K562 (cell line): ENCODE results near the gene SHANK3. TPM values are rescaled to one million over a fixed set of nuclear protein-coding genes. Genes with fewer than 3 reads are reported as not detected.

Source experiments
- ATAC-seq: fragments of 200-7000 bp; cut with Tn5 transposase; 3 replicates; pipeline ENCODE4 v1.9.1; 2020; ENCODE audit warnings: moderate library complexity
- BruUV-seq: library from RNA; stranded (reverse); fragments of 400-500 nt; replicated peaks from 2 replicates; lab custom pipeline; 2021; lab: Mats Ljungman, UMichigan
- CTCF ChIA-PET: fragments of 300-600 bp; formaldehyde crosslinking; extraction: SDS; loops from one replicate; lab custom pipeline; 2021; ENCODE audit warnings: low intra/inter-chr PET ratio; lab: Yijun Ruan, JAX
- POLR2A ChIA-PET: fragments of 300-600, 350-650 bp; sonication (Branson Sonifier 250); formaldehyde crosslinking; extraction: SDS; loops from one replicate; lab custom pipeline; 2021; ENCODE audit warnings: antibody characterized with exemption, inconsistent platforms; lab: Yijun Ruan, JAX
- DNase-seq, 4 experiments: peaks; one replicate each; pipeline versions ENCODE4 v3.0.0 to v3.0.0-alpha.2; 2011 to 2018; ENCODE audit warnings: low spot score in 3 of 4, mixed read lengths in 3 of 4; ENCODE audit errors: extremely low read depth in 1 of 4
- FAIRE-seq: peaks from 2 replicates; lab custom pipeline; 2011; peaks lifted over from hg19 to GRCh38; lab: Jason Lieb, UNC
- H2AFZ ChIP-seq: 2 replicates; pipeline ENCODE4 v1.6.0; 2011; ENCODE audit warnings: low read depth, low read length, control low read depth, inconsistent platforms
- H3K27ac ChIP-seq: fragments of 200-600 bp; 3 replicates; pipeline ENCODE4 v1.8.0; 2011; ENCODE audit warnings: low read depth, mild to moderate bottlenecking, control low read depth, inconsistent platforms, low read length, moderate library complexity, mixed read lengths; ENCODE audit errors: extremely low read depth
- H3K27me3 ChIP-seq, 2 experiments: fragments of 300-600 bp in 1 of 2; 2 replicates in 1 of 2; 3 replicates in 1 of 2; pipeline versions ENCODE4 v1.6.0 to v1.8.0; 2011; ENCODE audit warnings: inconsistent platforms in 2 of 2, low read length in 2 of 2, mild to moderate bottlenecking in 1 of 2, mixed read lengths in 1 of 2, moderate library complexity in 1 of 2; ENCODE audit not compliant: control insufficient read depth in 2 of 2, insufficient read depth in 2 of 2
- H3K36me3 ChIP-seq: fragments of 300-600 bp; 3 replicates; pipeline ENCODE4 v1.8.0; 2011; ENCODE audit warnings: mild to moderate bottlenecking, low read length, inconsistent platforms; ENCODE audit not compliant: control insufficient read depth, insufficient read depth
- H3K4me1 ChIP-seq, 2 experiments: fragments of 200-600 bp in 1 of 2; replicated peaks in 1 of 2; 2 replicates in 1 of 2; 3 replicates in 1 of 2; pipeline versions ENCODE4 v1.5.1 to v1.8.0; 2011; ENCODE audit warnings: inconsistent platforms in 2 of 2, low read length in 2 of 2, mild to moderate bottlenecking in 1 of 2, mixed read lengths in 1 of 2, moderate library complexity in 1 of 2; ENCODE audit not compliant: control insufficient read depth in 2 of 2, insufficient read depth in 2 of 2
- H3K4me2 ChIP-seq: 2 replicates; pipeline ENCODE4 v1.6.1; 2011; ENCODE audit warnings: low read length, control low read depth, inconsistent platforms, mixed read lengths; ENCODE audit not compliant: insufficient read depth
- H3K4me3 ChIP-seq: fragments of 200-600 bp; sonication (generic), shearing (Covaris generic); 2 replicates; pipeline ENCODE4 v1.5.1; 2016; ENCODE audit warnings: control low read depth, inconsistent platforms
- H3K79me2 ChIP-seq: fragments of 200-600 bp; 3 replicates; pipeline ENCODE4 v1.8.0; 2011; ENCODE audit warnings: low read length, inconsistent platforms; ENCODE audit not compliant: control insufficient read depth, insufficient read depth
- H3K9ac ChIP-seq, 2 experiments: 2 replicates each; pipeline versions ENCODE4 v1.6.0 to v1.6.1; 2011; ENCODE audit warnings: low read depth in 2 of 2, low read length in 2 of 2, control low read depth in 1 of 2, inconsistent platforms in 1 of 2, mild to moderate bottlenecking in 1 of 2, mixed read lengths in 1 of 2; ENCODE audit not compliant: insufficient read depth in 1 of 2
- H3K9me1 ChIP-seq: one replicate; pipeline ENCODE4 v1.6.0; 2011; ENCODE audit warnings: inconsistent platforms, mild to moderate bottlenecking, low read length, moderate library complexity; ENCODE audit not compliant: control insufficient read depth, insufficient read depth
- H3K9me3 ChIP-seq: replicated peaks from 2 replicates; pipeline ENCODE4 v1.5.1; 2011; ENCODE audit warnings: low read depth, low read length, inconsistent platforms; ENCODE audit not compliant: control insufficient read depth, insufficient read depth
- H4K20me1 ChIP-seq: replicated peaks from 2 replicates; pipeline ENCODE4 v1.6.1; 2011; ENCODE audit warnings: low read length, inconsistent platforms, mixed read lengths; ENCODE audit not compliant: control insufficient read depth, insufficient read depth
- CREBBP ChIP-seq: IDR thresholded peaks from one replicate; pipeline ENCODE4 v1.6.1; 2012; ENCODE audit warnings: low read depth, mild to moderate bottlenecking, control low read depth, inconsistent platforms, low read length
- E2F8 ChIP-seq: fragments of 450-650 bp; IDR thresholded peaks from 2 replicates; pipeline ENCODE4 v1.7.1; 2018; ENCODE audit warnings: mild to moderate bottlenecking, low read depth; ENCODE audit not compliant: partially characterized antibody
- ELK3 ChIP-seq: fragments of 450-650 bp; formaldehyde crosslinking; IDR thresholded peaks from 2 replicates; pipeline ENCODE4 v1.4.0; 2020; ENCODE audit warnings: mild to moderate bottlenecking
- FOSL1 ChIP-seq: fragments of 200-800 bp; sonication (Bioruptor generic); conservative IDR thresholded peaks from 2 replicates; pipeline ENCODE4 v1.6.1; 2016; ENCODE audit warnings: missing genetic modification characterization, missing compliant biosample characterization
- GATAD2B ChIP-seq: fragments of 450-650 bp; IDR thresholded peaks from 2 replicates; pipeline ENCODE4 v1.6.1; 2017; ENCODE audit warnings: mild to moderate bottlenecking, borderline replicate concordance
- GMEB1 ChIP-seq: fragments of 250-450 bp; sonication (Bioruptor Pico); IDR thresholded peaks from 2 replicates; pipeline ENCODE4 v1.4.0; 2020; ENCODE audit warnings: mild to moderate bottlenecking
- NCOA2 ChIP-seq, 2 experiments: fragments of 450-650 bp; IDR thresholded peaks; 2 replicates each; pipeline ENCODE4 v1.6.1; 2018; ENCODE audit warnings: mild to moderate bottlenecking in 2 of 2, moderate library complexity in 1 of 2; ENCODE audit not compliant: partially characterized antibody in 2 of 2
- RAD51 ChIP-seq: fragments of 450-650 bp; IDR thresholded peaks from 2 replicates; pipeline ENCODE4 v1.7.1; 2016; ENCODE audit warnings: low read depth, mild to moderate bottlenecking, borderline replicate concordance
- STAT5A ChIP-seq: IDR thresholded peaks from 2 replicates; pipeline ENCODE4 v1.6.1; 2012; ENCODE audit warnings: low read length, inconsistent platforms, borderline replicate concordance
- THAP12 ChIP-seq: fragments of 250-450 bp; sonication (Bioruptor Pico); IDR thresholded peaks from 2 replicates; pipeline ENCODE4 v1.9.0; 2021; ENCODE audit warnings: mild to moderate bottlenecking, inconsistent platforms
- ZBTB26 ChIP-seq: fragments of 450-650 bp; formaldehyde crosslinking; IDR thresholded peaks from 2 replicates; pipeline ENCODE4 v1.4.0; 2022; ENCODE audit warnings: missing genetic modification characterization
- ZNF133 ChIP-seq: fragments of 250-450 bp; sonication (Bioruptor Pico); IDR thresholded peaks from 2 replicates; pipeline ENCODE4 v1.4.0; 2020; ENCODE audit warnings: mild to moderate bottlenecking
- ZNF444 ChIP-seq: fragments of 250-450 bp; sonication (Bioruptor Pico); IDR thresholded peaks from 2 replicates; pipeline ENCODE4 v1.4.0; 2020; ENCODE audit warnings: mild to moderate bottlenecking, moderate library complexity
- WGBS: fragments of 100-300 bp; shearing (Covaris generic); methylation state at CpG from one replicate; pipeline ENCODE4 v1.1.6; 2016; ENCODE audit warnings: low coverage, mixed read lengths; ENCODE audit not compliant: insufficient coverage; ENCODE audit errors: missing lambda C conversion rate; 5-methylcytosine and 5-hydroxymethylcytosine counted together
- in situ Hi-C: fragments of 300-500 bp; cut with MboI; formaldehyde crosslinking; loops from 4 replicates; pipeline ENCODE4 v1.15.0; 2018; ENCODE audit warnings: inconsistent platforms, mixed read lengths
- intact Hi-C: fragments of 100-400 bp; cut with micrococcal nuclease; formaldehyde crosslinking; loops from 2 replicates; pipeline ENCODE4 v1.14.2; 2022
- polyA plus RNA-seq, 8 experiments: library from polyadenylated mRNA; depleted of rRNA in 4 of 8; stranded (reverse) in 5 of 8; unstranded in 3 of 8; fragments of >200 nt; fragmentation: Nextera tagmentation in 2 of 8; fragmentation: Illumina TruSeq in 1 of 8; extraction: Ambion mirVana in 2 of 8; extraction: Trizol in 1 of 8; gene quantifications; 2 replicates each; pipeline versions ENCODE4 v1.2.1 to v1.2.3, GENCODE V29; 2011 to 2014; ENCODE audit warnings: inconsistent platforms in 1 of 8, missing spikeins in 1 of 8
- total RNA-seq, 7 experiments: library from RNA; depleted of rRNA in 6 of 7; stranded (reverse); fragments of >200 nt in 6 of 7; fragmentation: Illumina TruSeq in 2 of 7; extraction: Trizol in 2 of 7; gene quantifications; 2 replicates each; pipeline versions ENCODE4 v1.2.1 to v1.2.3, GENCODE V29; 2011 to 2021; ENCODE audit warnings: low replicate concordance in 1 of 7

Gene SHANK3
- total and polyA plus RNA-seq, 9 of the 15 experiments (the other 6 are each of a cell fraction or from before 2014, with no cell fraction given), result 0.01 to 0.07 (median 0.03) TPM; not detected in 6

- peaks cover 0 to 21% of the 10 kb centered on the region in 2 experiments; a peak in 1 of 5 replicates for H3K4me1 ChIP-seq
- no peaks in the 10 kb centered on the region for H4K20me1 ChIP-seq
- 27% methylated on average over 8 of the region's 9 CpGs for WGBS
- ChIA-PET CTCF (no interaction called here), POLR2A (no interaction called here)
- no peak overlapping the region for H3K4me2 ChIP-seq
- no peak overlapping the region for H3K27ac ChIP-seq
- FAIRE-seq (no peak), ATAC-seq (no peak), DNase-seq (peak in 2 of 4 experiments; percentile 1)
- H3K9me3 ChIP-seq, result no peaks in the 10 kb centered on the region
- no peaks in the 10 kb centered on the region for H3K36me3 ChIP-seq
- no peak overlapping the region for H3K9ac ChIP-seq
- no peak overlapping the region for H2AFZ ChIP-seq
- H3K27me3 ChIP-seq, result peaks cover 4 to 26% of the 10 kb centered on the region in 2 experiments; a peak in 4 of 5 replicates
- intact Hi-C loops (no loop called here), in situ Hi-C loops (no loop called here)
- H3K9me1 ChIP-seq, result no peaks in the 10 kb centered on the region
- no TSS peak for BruUV-seq
- H3K4me3 ChIP-seq, result no peak overlapping the region
- H3K79me2 ChIP-seq, result no peaks in the 10 kb centered on the region
- TF ChIP-seq STAT5A (no peak), RAD51 (no peak), ELK3 (no peak), ZNF444 (CRISPR knock-in tag) (no peak), GATAD2B (no peak), GMEB1 (CRISPR knock-in tag) (no peak), THAP12 (no peak), E2F8 (no peak), FOSL1 (no peak), CREBBP (no peak), ZBTB26 (CRISPR knock-in tag) (no peak), ZNF133 (CRISPR knock-in tag) (no peak), NCOA2 (IDR thresholded peaks at IDR 0.05; ENCODE audit: partially characterized antibody in 2 of 2) (no peak)
These were observed 3.0 kb downstream of the SHANK3 start for GRCh38 chr22:50675553-50676179.
